HEK293T (cell line): ENCODE data around the gene ADAMTSL4.

ENCODE experiments used
- BHLHE40 ChIP-seq: fragments of 450-650 bp; IDR thresholded peaks from 2 replicates; pipeline ENCODE4 v1.6.1; 2016; ENCODE audit warnings: mild to moderate bottlenecking, moderate library complexity, borderline replicate concordance
- CTBP1 ChIP-seq: fragments of 450-650 bp; IDR thresholded peaks from 2 replicates; pipeline ENCODE4 v1.6.1; 2016; ENCODE audit warnings: borderline replicate concordance
- TARDBP ChIP-seq: fragments of 450-650 bp; IDR thresholded peaks from 2 replicates; pipeline ENCODE4 v1.6.1; 2016
- ZNF384 ChIP-seq: fragments of 450-650 bp; IDR thresholded peaks from 2 replicates; pipeline ENCODE4 v1.6.1; 2016

- TF ChIP-seq TARDBP (no peak), BHLHE40 (no peak), CTBP1 (no peak), ZNF384 (no peak)
These were observed 10.4 kb downstream of the ADAMTSL4 start for GRCh38 chr1:150559656-150560010.
